NCI-H748 treated with DMSO at 0.1 percent for 48 hours (cell line): ENCODE results near the gene IZUMO4.
"Not testable (repeated sequence)": the region's sequence is repeated elsewhere in the genome, so short reads cannot be mapped to it uniquely, and the experiment has no call there.

Experiments used
- DNase-seq: peaks from one replicate; lab custom pipeline; 2025; lab: John Stamatoyannopoulos, UW

IZUMO4 gene

DNA sequence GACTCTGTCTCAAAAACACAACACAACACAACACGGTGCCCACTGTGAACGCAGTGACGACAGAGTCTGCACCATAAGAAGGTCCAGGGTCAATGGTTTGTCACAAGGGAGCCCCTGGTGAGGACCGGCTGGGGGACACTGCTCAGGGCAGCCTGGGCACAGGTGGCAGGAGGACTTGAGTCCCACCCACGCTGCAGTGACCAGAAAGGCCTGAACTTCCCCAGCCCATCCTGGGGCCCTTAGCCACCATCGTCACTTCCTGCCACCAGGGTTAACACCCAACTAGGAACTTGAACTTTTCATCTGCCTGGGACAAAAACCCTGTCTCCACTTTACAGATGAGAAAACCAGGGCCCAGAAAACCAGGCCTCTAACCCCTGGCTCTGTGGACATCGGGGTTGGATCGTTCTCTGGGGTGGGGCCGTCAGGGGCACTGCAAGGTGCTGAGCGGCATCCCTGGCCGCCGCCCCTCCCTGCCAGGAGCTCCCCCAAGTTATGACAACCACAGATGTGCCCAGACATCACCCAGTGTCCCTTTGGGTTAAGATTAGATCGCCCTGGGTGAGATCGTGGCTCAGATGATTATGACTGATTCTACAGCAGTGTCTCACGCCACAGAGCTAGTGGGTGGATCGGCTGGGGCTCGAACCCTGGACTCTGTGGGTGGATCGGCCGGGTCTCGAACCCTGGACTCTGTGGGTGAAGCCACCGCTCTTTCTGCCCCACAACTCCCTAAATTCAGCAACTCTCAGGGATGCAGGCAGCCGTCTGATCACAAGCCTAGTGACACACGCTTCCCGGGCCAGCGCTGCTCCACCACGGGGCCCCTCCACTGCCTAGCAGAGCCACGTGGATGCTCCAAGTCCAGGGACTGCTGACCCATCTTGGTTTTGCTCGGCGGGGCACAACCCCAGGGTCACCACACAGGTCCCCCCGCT is 14.6 kb upstream of the IZUMO4 start:
- no peak for DNase-seq

DNA sequence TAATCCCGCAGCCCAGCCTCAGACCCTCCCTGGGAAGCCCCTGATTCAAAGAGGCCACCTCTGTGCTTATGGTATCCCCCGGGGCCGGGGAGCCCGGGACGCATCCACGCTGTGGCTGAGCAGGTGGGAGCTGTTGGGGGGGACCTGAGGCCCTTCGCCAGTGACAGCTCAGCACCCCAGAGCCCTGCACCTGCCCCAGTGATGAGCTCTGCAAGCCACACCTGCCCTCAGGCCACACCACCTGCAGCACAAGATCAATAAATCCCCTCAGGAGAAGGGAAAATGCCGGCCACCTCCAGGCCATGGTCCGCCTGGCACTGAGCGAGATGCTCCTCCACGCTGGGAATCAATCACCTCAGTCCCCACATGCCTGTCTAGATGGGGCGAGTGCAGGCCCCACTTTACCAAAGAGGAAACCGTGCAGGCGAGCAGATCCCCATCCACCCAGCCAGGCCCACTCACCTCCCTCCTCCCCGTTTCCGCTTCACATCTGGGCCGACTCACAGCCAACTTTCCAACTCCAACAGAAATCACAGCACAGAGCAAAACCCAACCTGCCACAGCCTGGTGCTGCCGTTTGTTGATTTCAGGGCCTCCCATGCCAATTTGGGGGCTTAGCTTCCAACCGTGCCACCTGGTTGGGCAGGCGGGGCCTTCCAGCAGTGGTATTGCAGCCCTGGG is 13.4 kb upstream of the IZUMO4 start:
- no peak for DNase-seq

DNA sequence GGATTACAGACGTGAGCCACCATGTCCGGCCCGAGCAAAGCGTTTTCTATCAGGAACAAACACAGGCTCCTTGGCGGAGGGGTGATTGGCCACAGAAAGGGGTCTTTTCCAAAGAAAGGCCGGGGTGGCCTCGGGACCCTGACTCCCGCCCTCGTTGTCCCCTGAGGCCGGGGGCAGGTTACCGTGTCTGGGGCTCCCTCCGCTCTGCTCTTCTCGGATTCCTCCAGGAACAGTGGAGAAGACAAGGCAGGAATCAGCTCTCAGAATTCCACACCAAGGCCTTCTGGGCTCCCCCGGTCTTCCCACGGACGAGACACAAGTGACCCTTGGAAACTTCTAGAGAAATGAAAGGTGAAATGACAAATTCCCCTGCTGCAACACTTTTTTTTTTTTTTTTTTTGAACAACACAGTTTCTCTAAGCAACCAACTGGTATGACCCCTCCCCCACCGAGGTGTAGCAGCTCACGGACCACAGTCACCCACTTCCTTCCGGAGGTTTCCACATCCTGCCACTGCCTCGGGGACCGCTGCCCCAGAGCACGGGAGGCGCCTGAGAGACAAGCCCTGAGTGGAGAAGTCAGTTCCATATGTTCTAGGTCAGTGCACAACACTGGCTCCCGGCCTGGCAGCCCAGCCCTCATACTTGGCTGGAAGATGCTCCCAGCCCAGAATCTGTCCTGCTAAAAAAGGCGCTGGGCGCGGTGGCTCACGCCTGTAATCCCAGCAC is 11.6 kb upstream of the IZUMO4 start:
- no peak for DNase-seq

DNA sequence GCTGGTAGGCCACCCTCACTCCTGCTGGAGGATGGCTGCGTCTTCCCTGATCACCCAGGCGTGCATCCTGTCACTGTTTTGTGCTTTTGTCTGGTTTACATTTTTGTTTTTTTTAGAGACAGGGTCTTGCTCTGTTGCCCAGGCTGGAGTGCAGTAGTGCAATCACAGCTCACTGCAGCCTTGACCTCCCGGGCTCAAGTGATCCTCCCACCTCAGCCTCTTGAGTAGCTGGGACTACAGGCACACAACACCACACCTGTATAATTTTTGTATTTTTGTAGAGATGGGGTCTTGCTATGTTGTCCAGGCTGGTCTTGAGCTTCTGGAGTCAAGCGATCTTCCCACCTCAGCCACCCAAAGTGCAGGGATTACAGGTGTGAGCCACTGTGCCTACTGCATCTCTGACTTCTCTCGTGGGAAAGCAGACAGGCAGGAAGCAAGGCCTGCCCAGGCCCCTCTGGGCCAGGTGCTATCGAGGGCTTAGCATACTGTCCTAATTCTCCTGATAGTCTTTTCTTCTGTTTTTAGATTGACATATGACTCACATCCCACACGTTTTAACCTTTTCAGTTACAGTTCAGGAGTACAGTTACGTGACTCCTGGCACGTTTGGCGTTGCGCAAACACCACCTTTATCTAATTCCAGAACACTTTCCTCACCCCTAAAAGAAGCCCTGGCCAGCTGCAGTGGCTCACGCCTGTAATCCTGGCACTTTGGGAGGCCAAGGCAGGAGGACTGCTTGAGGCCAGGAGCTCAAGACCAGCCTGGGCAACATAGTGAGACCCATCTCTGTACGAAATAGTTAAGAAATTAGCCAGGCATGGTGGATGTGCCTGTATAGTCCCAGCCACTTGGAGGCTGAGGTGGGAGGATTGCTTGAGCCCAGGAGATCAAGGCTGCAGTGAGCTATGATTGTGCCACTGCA is 9.8 kb upstream of the IZUMO4 start:
- DNase-seq, result not testable (repeated sequence)

DNA sequence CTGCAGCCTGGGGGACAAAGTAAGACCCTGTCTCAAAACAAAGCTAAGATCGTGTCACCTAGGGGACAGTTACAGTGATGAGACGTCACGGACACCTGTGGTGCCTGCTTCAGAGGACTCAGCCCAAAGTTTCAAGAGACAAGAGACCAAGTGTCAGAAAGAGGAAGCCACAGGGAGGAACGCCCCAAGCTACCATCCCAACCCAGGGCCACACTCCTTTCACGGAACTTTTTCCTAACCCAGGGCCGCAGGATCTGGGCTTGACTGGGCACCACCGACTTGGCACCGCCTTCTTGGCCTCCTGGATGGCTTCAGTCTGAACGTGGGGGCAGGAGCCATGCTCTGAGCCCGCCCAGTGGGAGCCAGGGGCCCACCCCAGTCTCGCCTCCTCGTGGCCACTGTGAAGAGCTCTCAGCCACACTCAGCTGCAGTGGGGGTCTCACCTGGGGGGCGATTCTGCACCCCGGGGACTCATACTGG is 9.1 kb upstream of the IZUMO4 start:
- DNase-seq, result no peak

DNA sequence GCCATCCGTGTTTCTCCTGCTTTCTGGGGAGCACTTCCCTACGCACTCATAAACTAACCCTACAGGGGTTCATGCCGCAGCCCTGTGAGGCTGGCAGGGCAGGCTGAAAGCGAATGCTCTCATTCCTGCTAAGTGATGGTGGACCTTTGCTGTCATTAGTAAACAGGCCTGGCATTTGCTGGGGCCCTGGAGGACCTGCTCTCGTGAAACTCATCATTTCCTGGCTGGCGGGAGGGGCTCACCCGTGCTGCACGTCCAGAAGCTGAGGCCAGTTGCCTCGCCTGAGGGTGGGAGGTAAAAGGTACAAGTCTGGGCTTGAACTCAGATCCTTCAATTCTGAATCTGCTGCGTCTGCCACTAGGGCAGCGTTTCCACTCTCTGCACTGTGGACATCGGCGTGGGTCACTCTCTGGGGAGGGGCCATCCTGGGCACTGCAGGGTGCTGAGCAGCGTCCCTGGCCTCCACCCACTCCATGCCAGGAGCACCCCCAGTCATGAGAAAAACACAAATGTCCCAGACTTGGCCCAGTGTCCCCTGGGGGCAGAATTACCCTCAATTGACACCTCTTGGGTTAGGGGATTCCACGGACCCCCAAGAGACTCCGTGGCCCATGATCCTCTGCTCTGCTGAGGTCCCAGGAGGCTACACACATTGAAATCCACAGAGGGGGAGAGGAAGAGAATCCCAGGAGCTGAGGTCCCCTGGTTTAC is 7.6 kb upstream of the IZUMO4 start:
- DNase-seq, result no peak

DNA sequence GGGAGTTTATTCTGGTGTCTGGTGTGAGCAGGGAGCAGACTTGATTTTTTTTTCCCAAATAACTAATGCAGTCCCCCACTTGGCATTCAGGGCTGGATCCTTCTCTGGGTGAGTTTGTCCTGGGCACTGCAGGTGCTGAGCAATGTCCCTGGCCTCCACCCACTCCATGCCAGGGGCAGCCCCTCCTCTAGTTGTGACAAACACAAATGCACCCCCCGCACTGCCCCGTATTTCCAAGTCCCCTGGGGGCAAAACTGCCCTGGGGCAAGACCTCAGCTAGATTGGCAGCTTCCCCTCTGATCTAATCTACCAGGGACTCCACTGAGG is 7.0 kb upstream of the IZUMO4 start:
- no peak for DNase-seq

DNA sequence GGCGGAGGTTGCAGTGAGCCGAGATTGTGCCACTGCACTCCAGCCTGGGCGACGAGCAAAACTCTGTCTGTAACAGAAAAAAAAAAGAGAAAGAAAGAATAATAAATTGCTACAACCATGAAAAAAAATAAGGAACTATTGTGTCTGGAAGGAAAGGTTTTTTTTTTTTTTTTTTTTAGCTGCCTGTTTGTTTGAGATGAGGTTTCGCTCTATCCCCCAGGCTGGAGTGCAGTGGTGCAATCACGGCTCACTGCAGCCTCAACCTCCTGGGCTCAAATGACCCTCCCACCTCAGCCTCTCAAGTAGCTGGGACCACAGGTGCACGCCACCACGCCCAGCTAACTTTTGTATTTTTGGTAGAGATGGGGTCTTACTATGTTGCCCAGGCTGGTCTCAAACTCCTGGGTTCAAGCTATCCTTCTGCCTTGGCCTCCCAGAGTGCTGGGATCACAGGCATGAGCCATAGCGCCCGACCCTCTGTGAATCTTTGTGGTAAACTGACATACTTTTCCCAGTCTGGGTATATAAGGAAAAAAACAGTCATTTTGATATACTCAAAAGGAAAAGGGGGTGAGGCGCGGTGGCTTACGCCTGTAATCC is 4.7 kb upstream of the IZUMO4 start:
- DNase-seq, result not testable (repeated sequence)

DNA sequence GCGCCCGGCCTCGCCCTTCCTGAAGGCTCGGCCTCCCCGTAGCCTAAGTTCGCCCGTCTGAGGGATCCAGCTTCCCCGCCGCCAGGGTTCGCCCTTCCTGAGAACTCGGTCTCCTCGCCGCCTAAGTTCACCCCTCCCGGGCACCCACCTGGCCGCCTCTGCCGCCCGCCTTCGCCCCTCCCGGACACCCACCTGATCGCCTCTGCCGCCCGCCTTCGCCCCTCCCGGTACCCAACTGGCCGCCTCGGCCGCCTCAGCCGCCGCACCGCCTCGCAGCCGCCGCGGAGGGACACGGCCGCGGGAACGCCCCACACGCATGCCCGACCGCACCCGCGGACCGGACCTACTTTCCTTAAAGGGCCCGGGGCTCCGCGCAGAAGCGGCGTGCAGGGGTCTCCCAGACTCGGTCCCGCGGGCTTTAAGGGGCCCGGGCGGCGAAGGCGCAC is 658 bp upstream of the IZUMO4 start, which contains the start of gene MOB3A:
MOB3A (minus strand) TSS at position 293 of the 446 bp plus-strand sequence. CDS start 17,766 bp downstream, outside the sequence.
- peak; percentile 81 for DNase-seq

DNA sequence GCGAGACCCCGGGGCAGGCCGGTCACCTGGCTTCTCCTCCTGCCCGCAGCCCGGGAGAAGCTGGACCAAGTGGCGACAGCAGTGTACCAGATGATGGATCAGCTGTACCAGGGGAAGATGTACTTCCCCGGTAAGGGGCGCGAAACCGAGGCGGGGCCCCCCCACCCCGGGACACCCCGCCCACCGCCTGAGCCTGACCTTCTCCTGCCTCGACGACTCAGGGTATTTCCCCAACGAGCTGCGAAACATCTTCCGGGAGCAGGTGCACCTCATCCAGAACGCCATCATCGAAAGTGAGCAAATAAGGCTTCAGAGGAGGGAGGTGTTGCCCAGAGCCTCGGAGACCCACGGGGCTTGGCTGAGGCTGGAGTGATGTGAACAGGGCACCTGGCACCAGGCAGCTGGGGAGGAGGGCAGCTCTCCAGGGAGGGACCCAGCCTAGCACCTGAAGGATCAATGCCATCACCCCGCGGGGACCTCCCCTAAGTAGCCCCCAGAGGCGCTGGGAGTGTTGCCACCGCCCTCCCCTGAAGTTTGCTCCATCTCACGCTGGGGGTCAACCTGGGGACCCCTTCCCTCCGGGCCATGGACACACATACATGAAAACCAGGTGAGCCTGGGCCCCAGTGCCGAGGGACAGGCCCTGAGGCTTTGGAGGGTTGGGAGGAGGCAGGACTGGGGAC is 629 bp downstream of the IZUMO4 start:
- DNase-seq, result no peak

DNA sequence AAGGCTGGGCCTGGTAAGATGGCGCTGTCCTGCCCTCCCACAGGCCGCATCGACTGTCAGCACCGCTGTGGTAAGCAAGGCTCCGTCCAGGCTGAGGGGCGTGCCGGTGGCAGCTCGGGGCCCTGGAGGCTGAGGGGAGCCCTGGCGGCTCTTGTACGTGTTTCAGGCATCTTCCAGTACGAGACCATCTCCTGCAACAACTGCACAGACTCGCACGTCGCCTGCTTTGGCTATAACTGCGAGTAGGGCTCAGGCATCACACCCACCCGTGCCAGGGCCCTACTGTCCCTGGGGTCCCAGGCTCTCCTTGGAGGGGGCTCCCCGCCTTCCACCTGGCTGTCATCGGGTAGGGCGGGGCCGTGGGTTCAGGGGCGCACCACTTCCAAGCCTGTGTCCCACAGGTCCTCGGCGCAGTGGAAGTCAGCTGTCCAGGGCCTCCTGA is 1.2 kb downstream of the IZUMO4 start:
- no peak for DNase-seq

DNA sequence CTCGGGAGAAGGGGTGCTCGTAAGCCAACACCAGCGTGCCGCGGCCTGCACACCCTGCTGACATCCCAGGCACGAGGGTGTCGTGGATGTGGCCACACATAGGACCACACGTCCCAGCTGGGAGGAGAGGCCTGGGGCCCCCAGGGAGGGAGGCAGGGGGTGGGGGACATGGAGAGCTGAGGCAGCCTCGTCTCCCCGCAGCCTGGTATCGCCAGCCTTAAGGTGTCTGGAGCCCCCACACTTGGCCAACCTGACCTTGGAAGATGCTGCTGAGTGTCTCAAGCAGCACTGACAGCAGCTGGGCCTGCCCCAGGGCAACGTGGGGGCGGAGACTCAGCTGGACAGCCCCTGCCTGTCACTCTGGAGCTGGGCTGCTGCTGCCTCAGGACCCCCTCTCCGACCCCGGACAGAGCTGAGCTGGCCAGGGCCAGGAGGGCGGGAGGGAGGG is 2.4 kb downstream of the IZUMO4 start:
- no peak for DNase-seq

DNA sequence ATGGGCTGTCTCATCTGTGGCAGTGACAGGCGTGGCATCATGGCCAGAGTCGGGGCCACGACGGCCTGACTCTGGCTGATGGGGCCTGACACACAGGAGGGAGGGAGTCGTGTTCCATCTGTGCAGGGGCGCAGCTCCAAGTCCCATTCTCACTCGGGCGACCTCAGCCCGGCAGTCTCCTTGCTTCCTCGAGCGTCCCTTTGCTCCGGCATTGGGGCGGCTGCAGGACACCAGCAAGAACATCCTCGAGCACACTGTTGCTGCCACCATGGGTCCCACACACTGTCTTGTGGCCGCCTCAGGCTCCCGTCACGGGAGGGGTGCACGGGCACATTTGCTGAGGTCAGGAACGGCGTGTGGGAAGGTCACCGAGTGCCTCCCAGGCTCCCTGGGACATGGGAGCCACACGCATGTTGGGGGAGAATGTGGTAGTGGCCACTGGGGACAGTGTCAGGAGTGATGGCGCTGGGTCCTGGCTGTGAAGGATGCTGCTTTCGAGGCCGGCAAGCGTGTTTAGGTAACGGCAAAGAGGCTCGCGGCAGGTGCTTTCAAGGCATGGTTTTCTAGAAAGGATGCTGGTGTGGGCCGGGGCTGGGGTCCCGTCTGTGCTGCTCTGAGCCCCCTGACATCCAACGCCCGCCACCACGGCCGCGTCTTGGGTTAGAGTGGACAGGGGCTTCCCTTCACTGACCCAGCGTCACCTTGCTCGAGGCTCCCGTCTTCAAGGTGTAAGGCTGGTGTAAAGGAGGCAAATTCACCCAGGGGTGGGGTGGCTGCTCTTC is 3.4 kb downstream of the IZUMO4 start:
- no peak for DNase-seq

DNA sequence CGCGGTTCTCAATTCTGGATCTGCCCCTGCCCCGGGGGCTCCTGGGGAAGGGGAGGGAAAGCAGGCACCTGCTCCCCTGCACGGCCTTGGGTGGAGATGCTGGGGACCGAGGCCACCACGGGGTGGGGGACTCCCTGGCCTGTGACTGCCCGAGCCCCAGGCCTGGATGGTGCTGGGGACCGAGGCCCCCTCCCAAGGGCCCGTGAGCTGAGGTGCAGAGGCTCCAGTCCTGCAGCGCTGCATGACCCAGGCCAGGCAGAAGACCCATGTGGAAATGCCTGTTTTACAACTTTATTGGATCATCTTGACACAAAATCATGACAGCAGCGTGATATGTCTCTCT is 4.0 kb downstream of the IZUMO4 start:
- no peak for DNase-seq

DNA sequence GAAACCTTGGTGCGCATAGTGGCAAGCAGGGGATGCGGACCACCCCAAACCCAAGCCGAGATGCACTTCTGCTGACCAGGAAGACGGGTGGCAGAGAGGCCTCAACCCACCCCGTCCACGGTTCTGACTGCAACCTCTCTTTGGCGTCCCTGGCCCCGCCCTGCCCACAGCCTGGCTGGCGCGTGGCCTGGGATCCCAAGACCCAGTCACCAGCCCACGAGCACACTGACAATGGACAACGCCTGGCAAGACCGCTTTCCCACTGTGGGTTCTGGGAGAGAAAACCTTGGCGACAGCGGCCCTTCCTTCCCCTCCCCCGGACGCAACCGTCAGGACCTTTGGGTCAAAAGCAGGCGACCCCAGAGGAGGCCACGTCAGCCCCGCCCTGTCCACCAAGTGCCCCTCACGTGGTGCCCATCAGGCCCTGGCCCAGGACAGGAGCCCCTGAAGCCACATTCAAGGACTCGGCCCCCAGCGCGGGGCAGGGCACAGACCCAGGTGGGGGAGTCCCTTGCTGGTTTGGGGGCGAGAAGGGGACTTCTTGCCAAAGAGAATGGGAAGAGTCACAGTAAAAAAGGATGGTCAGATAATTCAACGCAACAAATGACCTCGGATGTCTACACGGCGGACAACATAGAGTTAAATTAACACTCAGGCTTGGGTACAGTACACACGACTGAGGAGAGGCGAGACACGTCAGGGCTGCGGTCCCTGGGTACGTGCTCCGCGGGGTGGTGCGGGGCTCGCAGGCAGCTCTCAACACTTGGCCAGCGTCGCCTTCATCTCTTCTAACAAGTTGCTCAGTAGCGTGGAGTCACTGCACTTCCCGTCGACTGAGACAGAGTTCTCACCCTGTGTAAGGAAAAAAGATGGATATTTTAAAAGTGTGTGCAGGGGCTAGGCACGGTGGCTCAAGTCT is 5.0 kb downstream of the IZUMO4 start:
- DNase-seq, result no peak

DNA sequence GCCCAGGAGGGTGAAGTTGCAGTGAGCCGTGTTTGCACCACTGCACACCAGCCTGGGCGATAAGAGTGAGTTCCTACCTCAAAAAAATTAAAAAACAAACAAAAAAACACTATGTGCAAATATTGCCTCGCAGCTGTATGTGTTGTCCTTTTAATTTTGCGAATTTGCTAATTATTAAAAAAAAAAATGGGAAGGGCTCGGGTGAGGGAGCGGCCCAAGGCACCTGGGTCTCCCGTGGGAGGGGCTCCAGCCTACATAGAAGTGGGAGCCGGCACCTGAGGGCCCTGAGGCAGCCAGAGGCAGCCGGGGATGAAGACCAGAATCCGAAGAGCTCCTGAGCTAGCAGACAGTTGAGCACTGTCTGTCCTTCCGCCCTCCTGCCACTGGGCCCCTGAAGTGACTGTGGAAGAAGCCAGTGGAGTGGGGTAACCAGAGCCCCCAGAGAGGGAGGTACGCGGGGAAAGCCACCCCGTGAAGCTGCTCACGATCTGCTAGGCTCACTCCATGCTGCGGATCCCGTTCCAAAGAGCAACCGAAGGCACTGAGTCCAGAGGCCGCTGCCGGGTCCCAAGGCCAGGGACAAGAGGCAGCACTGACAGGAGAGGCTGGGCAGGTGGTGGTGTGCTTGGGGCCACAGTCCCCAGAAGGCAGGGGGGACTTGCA is 6.5 kb downstream of the IZUMO4 start:
- DNase-seq, result no peak
